ENCODE measurements around the gene RPS2. TPM values are rescaled to one million over a fixed set of nuclear protein-coding genes. Genes with fewer than 3 reads are reported as not detected.
A peak's percentile ranks its signal among the peaks of the same experiment; 100 is the strongest.

Gene RPS2
- total and polyA plus RNA-seq, 2 of the 8 experiments (the other 6 are each of a cell fraction or from before 2014, with no cell fraction given), result 4,042 to 16,783 TPM

GRCh38 chr16:1977875-1978268 is 13.2 kb upstream of the RPS2 start:
- Histone ChIP-seq H3K4me3 (ENCODE audit: extremely low read depth in 1 of 4, insufficient read depth in 2 of 4, low read depth in 3 of 4, low read length in 4 of 4) (no peak overlapping the region), H2BK5ac (ENCODE audit: low read depth, low read length) (0 out of 2 replicates have a peak overlapping the region, but pooled peaks have one; percentile 44), H3K23ac (ENCODE audit: insufficient read length) (no peak overlapping the region), H2BK120ac (replicated peaks; ENCODE audit: low read depth, low read length) (no peak overlapping the region), H3K4me2 (ENCODE audit: insufficient read depth in 1 of 2, low read depth in 2 of 2, low read length in 2 of 2) (no peak overlapping the region; a peak in 1 of 4 replicates), H3K27ac (ENCODE audit: low read depth, low read length) (no peak overlapping the region), H3K4ac (replicated peaks; ENCODE audit: insufficient read length, low read depth, low read length) (no peak overlapping the region), H2BK12ac (ENCODE audit: low read depth, low read length) (no peak overlapping the region), H4K8ac (ENCODE audit: extremely low read depth, insufficient read depth, low read length) (no peak overlapping the region), H3K23me2 (ENCODE audit: low read depth, low read length) (peaks cover 14% of the 10 kb centered on the region; the same call in 1 of the 2 replicates), H4K20me1 (replicated peaks in 1 of 2; ENCODE audit: control insufficient read depth in 1 of 2, insufficient read depth in 2 of 2, low read length in 2 of 2) (peaks cover 2 to 25% of the 10 kb centered on the region in 2 experiments), H2BK15ac (ENCODE audit: low read length) (no peak overlapping the region), H3K9me3 (ENCODE audit: insufficient read depth in 2 of 2, low read depth in 1 of 2, low read length in 1 of 2) (no peaks in the 10 kb centered on the region), H3K9ac (replicated peaks in 1 of 4; ENCODE audit: extremely low read depth in 1 of 4, low read depth in 3 of 4, low read length in 3 of 4) (no peak overlapping the region), H4K91ac (replicated peaks; ENCODE audit: insufficient read length, low read length) (no peak overlapping the region), H2AK5ac (ENCODE audit: low read depth, low read length) (no peak overlapping the region), H3K79me1 (ENCODE audit: low read depth, low read length) (peaks cover 7% of the 10 kb centered on the region; the same call in 1 of the 2 replicates), H3K56ac (replicated peaks; ENCODE audit: insufficient read length, low read depth, low read length) (no peak overlapping the region), H3K14ac (ENCODE audit: insufficient read length) (no peak overlapping the region), H3K18ac (ENCODE audit: extremely low read depth, low read length) (no peak overlapping the region), H2BK20ac (ENCODE audit: low read length) (no peak overlapping the region), H3K27me3 (replicated peaks in 1 of 4; ENCODE audit: control insufficient read depth in 3 of 4, extremely low read depth in 1 of 4, insufficient read depth in 3 of 4, low read length in 3 of 4) (peaks cover 8 to 36% (median 35%) of the 10 kb centered on the region in 4 experiments; a peak in 6 of 7 replicates), H3K79me2 (ENCODE audit: control insufficient read depth in 1 of 2, insufficient read depth in 2 of 2, low read length in 2 of 2) (peaks cover 0 to 7% of the 10 kb centered on the region in 2 experiments; a peak in 2 of 4 replicates), H3K36me3 (ENCODE audit: control insufficient read depth in 2 of 4, insufficient read depth in 4 of 4, low read length in 3 of 4) (peaks cover 11 to 33% (median 22%) of the 10 kb centered on the region in 4 experiments; a peak in 7 of 8 replicates), H2AFZ (ENCODE audit: low read length) (no peak overlapping the region), H4K5ac (ENCODE audit: insufficient read length, low read depth, low read length) (no peak overlapping the region), H3K4me1 (replicated peaks in 1 of 4; ENCODE audit: control insufficient read depth in 3 of 4, insufficient read depth in 4 of 4, low read length in 3 of 4) (peaks cover 3 to 27% (median 23%) of the 10 kb centered on the region in 4 experiments)
- ChIA-PET CTCF (ENCODE audit: partially characterized antibody) (interaction anchor here (0.7 to 1.5 kb wide), 4 partner anchors 20 to 54 kb away, joined by 3 to 5 read pairs (median 4); no protein-coding TSS in a partner anchor), POLR2A (ENCODE audit: partially characterized antibody) (interaction anchor here (1.0 to 28.2 kb wide), 10 partner anchors 10 to 202 kb away, joined by 3 to 736 read pairs (median 8); partner anchors contain the start of genes FAHD1, HAGH, MSRB1 and NDUFB10)
- DNase-seq (ENCODE audit: low read depth in 1 of 2, low spot score in 2 of 2) (no peak), FAIRE-seq (no peak)
- no peak for TF ChIP-seq EZH2 (IDR thresholded peaks at IDR 0.05; ENCODE audit: low read depth, low read length, severe bottlenecking)
- TF ChIP-seq SP4 (IDR thresholded peaks at IDR 0.05; ENCODE audit: low read length), result no peak
- TF ChIP-seq BACH1 (IDR thresholded peaks at IDR 0.05; ENCODE audit: low read length), result no peak
- no peak for TF ChIP-seq POLR2AphosphoS5 (IDR thresholded peaks at IDR 0.05; ENCODE audit: low read depth, low read length)
- no peak for TF ChIP-seq RXRA (IDR thresholded peaks at IDR 0.05; ENCODE audit: insufficient read depth, low read depth, low read length)
- WGBS, 2 experiments (ENCODE audit: extremely low coverage in 1 of 2, insufficient coverage in 1 of 2, insufficient read length in 1 of 2, insufficient replicate concordance in 2 of 2, low coverage in 1 of 2, low lambda C conversion rate in 2 of 2, missing lambda C conversion rate in 1 of 2), result 96% methylated on average over 15 of the region's 18 CpGs; no CpG with 5 or more reads in 1 of the 2 experiments

Data from H1 (cell line).